Activated naive CD4-positive, alpha-beta T cell treated with Interleukin-2 at 50 U/mL for 16 hours (primary cell): Measurements from ENCODE around the gene GALNT1.

ENCODE experiments used
- DNase-seq: peaks from one replicate; pipeline ENCODE4 v3.0.0-alpha.2; 2020

Gene GALNT1

GRCh38 chr18:35619464-35619863 lies 37.9 kb downstream of the GALNT1 start:
- no peak for DNase-seq

GRCh38 chr18:35619941-35620340 lies 38.4 kb downstream of the GALNT1 start:
- DNase-seq = no peak

- no peak for DNase-seq
These were observed 39.2 kb downstream of the GALNT1 start for GRCh38 chr18:35620765-35621164.

GRCh38 chr18:35623255-35623654 lies 41.7 kb downstream of the GALNT1 start:
- DNase-seq = no peak

- DNase-seq = no peak
These were observed 42.6 kb downstream of the GALNT1 start for GRCh38 chr18:35624146-35624545.

GRCh38 chr18:35625232-35625631 lies 43.7 kb downstream of the GALNT1 start:
- DNase-seq = no peak

GRCh38 chr18:35633761-35634160 lies 52.2 kb downstream of the GALNT1 start:
- DNase-seq = no peak

GRCh38 chr18:35634323-35634722 lies 52.8 kb downstream of the GALNT1 start:
- no peak for DNase-seq

- DNase-seq = no peak
These were observed 53.6 kb downstream of the GALNT1 start for GRCh38 chr18:35635170-35635569.

GRCh38 chr18:35637227-35637626 lies 55.7 kb downstream of the GALNT1 start:
- no peak for DNase-seq

- no peak for DNase-seq
These were observed 57.8 kb downstream of the GALNT1 start for GRCh38 chr18:35639296-35639695.

GRCh38 chr18:35641467-35641866 lies 59.9 kb downstream of the GALNT1 start:
- no peak for DNase-seq

- no peak for DNase-seq
These were observed 60.4 kb downstream of the GALNT1 start for GRCh38 chr18:35641916-35642315.

- no peak for DNase-seq
These were observed 61.3 kb downstream of the GALNT1 start for GRCh38 chr18:35642802-35643201.

GRCh38 chr18:35646449-35646848 lies 64.9 kb downstream of the GALNT1 start:
- DNase-seq = no peak

GRCh38 chr18:35653392-35654135 lies 72.0 kb downstream of the GALNT1 start:
- no peak for DNase-seq

GRCh38 chr18:35658112-35658511 lies 76.6 kb downstream of the GALNT1 start:
- DNase-seq = no peak

- no peak for DNase-seq
These were observed 80.1 kb downstream of the GALNT1 start for GRCh38 chr18:35661483-35662146.

GRCh38 chr18:35662293-35663062 lies 80.9 kb downstream of the GALNT1 start:
- no peak for DNase-seq

- DNase-seq = no peak
These were observed 90.5 kb downstream of the GALNT1 start for GRCh38 chr18:35671966-35672603.

- DNase-seq = no peak
These were observed 91.4 kb downstream of the GALNT1 start for GRCh38 chr18:35672897-35673296.

GRCh38 chr18:35673682-35674081 lies 92.1 kb downstream of the GALNT1 start:
- DNase-seq = no peak

GRCh38 chr18:35680139-35680551 lies 98.6 kb downstream of the GALNT1 start:
- DNase-seq = no peak
